IMR-90 (cell line): ENCODE measurements around the gene ERMP1. TPM values are rescaled to one million over a fixed set of nuclear protein-coding genes. Genes with fewer than 3 reads are reported as not detected.

Source experiments
- ATAC-seq: fragments of 200-7000 bp; cut with Tn5 transposase; 2 replicates; pipeline ENCODE4 v1.9.1; 2020; ENCODE audit warnings: low read depth, mild to moderate bottlenecking, moderate library complexity
- BruUV-seq: library from RNA; stranded (reverse); fragments of 400-500 nt; replicated peaks from 2 replicates; lab custom pipeline; 2021; lab: Mats Ljungman, UMichigan
- CTCF ChIA-PET: fragments of 300-600 bp; formaldehyde crosslinking; extraction: SDS; loops from one replicate; lab custom pipeline; 2021; ENCODE audit warnings: antibody characterized with exemption; lab: Yijun Ruan, JAX
- POLR2A ChIA-PET: fragments of 300-600 bp; sonication (Branson Sonifier 250); formaldehyde crosslinking; loops from one replicate; lab custom pipeline; 2022; ENCODE audit warnings: antibody characterized with exemption; ENCODE audit not compliant: unreplicated experiment; lab: Charles Lee
- DNase-seq: peaks from one replicate; pipeline ENCODE4 v3.0.0; 2013
- H2AFZ ChIP-seq: replicated peaks from 2 replicates; pipeline ENCODE3; 2013; ENCODE audit warnings: low read length, mild to moderate bottlenecking; ENCODE audit not compliant: poor library complexity
- H2AK5ac ChIP-seq: 2 replicates; pipeline ENCODE4 v1.6.1; 2013; ENCODE audit warnings: low read depth, low read length, inconsistent platforms
- H2AK9ac ChIP-seq: replicated peaks from 2 replicates; pipeline ENCODE3; 2013; ENCODE audit warnings: mild to moderate bottlenecking, low read depth, low read length, moderate library complexity; ENCODE audit not compliant: poor library complexity
- H2BK120ac ChIP-seq: 2 replicates; pipeline ENCODE4 v1.6.1; 2013; ENCODE audit warnings: low read depth, low read length, inconsistent platforms
- H2BK15ac ChIP-seq: 3 replicates; pipeline ENCODE4 v1.6.1; 2013; ENCODE audit warnings: low read depth, low read length, inconsistent platforms
- H2BK20ac ChIP-seq: 2 replicates; pipeline ENCODE4 v1.6.1; 2013; ENCODE audit warnings: low read depth, mild to moderate bottlenecking, inconsistent platforms, low read length, moderate library complexity
- H2BK5ac ChIP-seq: 2 replicates; pipeline ENCODE4 v1.6.1; 2013; ENCODE audit warnings: mild to moderate bottlenecking, low read depth, low read length, inconsistent platforms; ENCODE audit not compliant: poor library complexity, severe bottlenecking
- H3K14ac ChIP-seq: replicated peaks from 2 replicates; pipeline ENCODE4 v1.6.1; 2013; ENCODE audit warnings: low read depth, low read length, inconsistent platforms
- H3K18ac ChIP-seq: 2 replicates; pipeline ENCODE4 v1.6.1; 2013; ENCODE audit warnings: low read depth, low read length, control low read depth
- H3K23ac ChIP-seq: 2 replicates; pipeline ENCODE4 v1.6.1; 2013; ENCODE audit warnings: low read depth, low read length, inconsistent platforms
- H3K27ac ChIP-seq: 2 replicates; pipeline ENCODE4 v1.5.1; 2013; ENCODE audit warnings: mild to moderate bottlenecking, control low read depth, low read length; ENCODE audit not compliant: insufficient read depth
- H3K27me3 ChIP-seq: 2 replicates; pipeline ENCODE4 v1.6.1; 2013; ENCODE audit warnings: low read length; ENCODE audit not compliant: control insufficient read depth, insufficient read depth
- H3K36me3 ChIP-seq: 2 replicates; pipeline ENCODE4 v1.6.1; 2013; ENCODE audit warnings: low read length, mixed read lengths; ENCODE audit not compliant: control insufficient read depth, insufficient read depth
- H3K4ac ChIP-seq: 2 replicates; pipeline ENCODE4 v1.6.1; 2013; ENCODE audit warnings: low read depth, low read length, inconsistent platforms
- H3K4me1 ChIP-seq: 2 replicates; pipeline ENCODE4 v1.6.1; 2013; ENCODE audit warnings: low read length, mixed read lengths; ENCODE audit not compliant: control insufficient read depth, insufficient read depth
- H3K4me2 ChIP-seq: 2 replicates; pipeline ENCODE4 v1.6.1; 2013; ENCODE audit warnings: low read depth, mild to moderate bottlenecking, control low read depth, low read length, moderate library complexity
- H3K4me3 ChIP-seq: 2 replicates; pipeline ENCODE4 v1.5.1; 2013; ENCODE audit warnings: low read depth, mild to moderate bottlenecking, control low read depth, low read length, moderate library complexity; ENCODE audit not compliant: insufficient read depth
- H3K56ac ChIP-seq: 2 replicates; pipeline ENCODE4 v1.6.1; 2013; ENCODE audit warnings: low read length, inconsistent platforms; ENCODE audit not compliant: insufficient read depth; ENCODE audit errors: extremely low read depth
- H3K79me1 ChIP-seq, 2 experiments: 2 replicates each; pipeline ENCODE4 v1.6.1; 2013; ENCODE audit warnings: low read length in 2 of 2, inconsistent platforms in 1 of 2, low read depth in 1 of 2
- H3K9ac ChIP-seq: 2 replicates; pipeline ENCODE4 v1.6.1; 2013; ENCODE audit warnings: low read depth, low read length, control low read depth
- H3K9me1 ChIP-seq: 2 replicates; pipeline ENCODE4 v1.6.1; 2013; ENCODE audit warnings: low read length, inconsistent platforms; ENCODE audit not compliant: insufficient read depth
- H3K9me3 ChIP-seq: 2 replicates; pipeline ENCODE4 v1.6.1; 2013; ENCODE audit warnings: low read length; ENCODE audit not compliant: control insufficient read depth, insufficient read depth
- H4K20me1 ChIP-seq: 2 replicates; pipeline ENCODE4 v1.6.1; 2013; ENCODE audit warnings: low read length, inconsistent platforms; ENCODE audit not compliant: insufficient read depth
- H4K5ac ChIP-seq: 2 replicates; pipeline ENCODE4 v1.6.1; 2013; ENCODE audit warnings: mild to moderate bottlenecking, low read depth, low read length, control low read depth
- H4K8ac ChIP-seq, 2 experiments: 2 replicates each; pipeline ENCODE4 v1.6.1; 2013; ENCODE audit warnings: low read depth in 2 of 2, low read length in 2 of 2, control low read depth in 1 of 2, inconsistent platforms in 1 of 2
- H4K91ac ChIP-seq: 2 replicates; pipeline ENCODE4 v1.6.1; 2013; ENCODE audit warnings: low read depth, low read length, inconsistent platforms; ENCODE audit not compliant: insufficient read depth
- BHLHE40 ChIP-seq: fragments of 150-350 bp; IDR thresholded peaks from 2 replicates; pipeline ENCODE4 v1.6.1; 2016; ENCODE audit warnings: mild to moderate bottlenecking, low read depth, low read length
- CEBPB ChIP-seq: IDR thresholded peaks from 2 replicates; pipeline ENCODE4 v1.6.1; 2012; ENCODE audit warnings: low read depth, low read length, improper control_type of control experiment
- CHD1 ChIP-seq: IDR thresholded peaks from 2 replicates; pipeline ENCODE4 v1.6.1; 2012; ENCODE audit warnings: low read depth, low read length, improper control_type of control experiment
- CTCF ChIP-seq: conservative IDR thresholded peaks from 2 replicates; pipeline ENCODE4 v1.5.1; 2012; ENCODE audit warnings: mild to moderate bottlenecking, low read depth, low read length, improper control_type of control experiment
- ELK1 ChIP-seq: fragments of 150-350 bp; IDR thresholded peaks from 2 replicates; pipeline ENCODE4 v1.6.1; 2016; ENCODE audit warnings: low read depth, mild to moderate bottlenecking, low read length, moderate library complexity, borderline replicate concordance
- FOS ChIP-seq: fragments of 150-350 bp; IDR thresholded peaks from 2 replicates; pipeline ENCODE4 v1.6.1; 2016; ENCODE audit warnings: low read depth, low read length
- MAFK ChIP-seq: IDR thresholded peaks from 2 replicates; pipeline ENCODE4 v1.6.1; 2012; ENCODE audit warnings: low read depth, low read length, improper control_type of control experiment
- MAZ ChIP-seq: IDR thresholded peaks from 2 replicates; pipeline ENCODE4 v1.6.1; 2012; ENCODE audit warnings: low read depth, mild to moderate bottlenecking, low read length, improper control_type of control experiment, moderate library complexity, borderline replicate concordance
- MXI1 ChIP-seq: IDR thresholded peaks from 2 replicates; pipeline ENCODE4 v1.6.1; 2012; ENCODE audit warnings: low read depth, mild to moderate bottlenecking, low read length, moderate library complexity, borderline replicate concordance
- NFE2L2 ChIP-seq: fragments of 150-350 bp; IDR thresholded peaks from 2 replicates; pipeline ENCODE4 v1.6.1; 2016; ENCODE audit warnings: low read depth, mild to moderate bottlenecking, low read length
- POLR2A ChIP-seq: IDR thresholded peaks from 2 replicates; pipeline ENCODE4 v1.6.1; 2012; ENCODE audit warnings: mild to moderate bottlenecking, low read depth, low read length
- RAD21 ChIP-seq: IDR thresholded peaks from 2 replicates; pipeline ENCODE4 v1.6.1; 2012; ENCODE audit warnings: low read length, improper control_type of control experiment
- RCOR1 ChIP-seq: IDR thresholded peaks from 2 replicates; pipeline ENCODE4 v1.6.1; 2012; ENCODE audit warnings: mild to moderate bottlenecking, low read length, improper control_type of control experiment; ENCODE audit not compliant: insufficient replicate concordance
- RFX5 ChIP-seq: IDR thresholded peaks from 2 replicates; pipeline ENCODE4 v1.8.0; 2012; ENCODE audit warnings: low read depth, mild to moderate bottlenecking, low read length, moderate library complexity
- SMC3 ChIP-seq: fragments of 150-350 bp; IDR thresholded peaks from 2 replicates; pipeline ENCODE4 v1.6.1; 2016; ENCODE audit warnings: low read depth, mild to moderate bottlenecking, antibody characterized with exemption, low read length, moderate library complexity
- USF2 ChIP-seq: fragments of 150-350 bp; IDR thresholded peaks from 2 replicates; pipeline ENCODE4 v1.6.1; 2017; ENCODE audit warnings: mild to moderate bottlenecking, antibody characterized with exemption, low read length, low read depth
- WGBS, 2 experiments: methylation state at CpG; one replicate each; pipeline versions ENCODE4 v1.1.5 to v1.1.7; 2013; ENCODE audit warnings: missing lambda C conversion rate in 2 of 2; ENCODE audit not compliant: insufficient read length in 1 of 2; ENCODE audit errors: extremely low coverage in 2 of 2; 5-methylcytosine and 5-hydroxymethylcytosine counted together
- dilution Hi-C: fragments of 300-500 bp; cut with HindIII; formaldehyde crosslinking; loops from one replicate; pipeline ENCODE4 v1.14.3; 2018; ENCODE audit warnings: low sequenced_read_pairs; ENCODE audit not compliant: unreplicated experiment
- in situ Hi-C: fragments of 300-500 bp; cut with MboI; formaldehyde crosslinking; loops from 3 replicates; pipeline ENCODE4 v1.14.3; 2019; ENCODE audit warnings: low sequenced_read_pairs, inconsistent platforms, mixed read lengths
- intact Hi-C: fragments of 100-400 bp; cut with micrococcal nuclease; formaldehyde crosslinking; loops from 2 replicates; pipeline ENCODE4 v1.10.0; 2022
- polyA plus RNA-seq, 3 experiments: library from polyadenylated mRNA; depleted of rRNA; stranded (reverse); fragments of >200 nt; gene quantifications; 2 replicates each; pipeline ENCODE4 v1.2.3, GENCODE V29; 2012; ENCODE audit warnings: low replicate concordance in 1 of 3
- total RNA-seq: library from RNA; depleted of rRNA; stranded (reverse); fragments of >200 nt; gene quantifications from 2 replicates; pipeline ENCODE4 v1.2.3, GENCODE V29; 2012

ERMP1 gene
- total and polyA plus RNA-seq, 2 of the 4 experiments (the other 2 are of a cell fraction) = 2.2 to 4.7 TPM

- no peak overlapping the region for H2BK20ac ChIP-seq
- in situ Hi-C loops (no loop called here), dilution Hi-C loops (no loop called here), intact Hi-C loops (no loop called here)
- H4K5ac ChIP-seq = no peak overlapping the region
- peaks cover 28% of the 10 kb centered on the region for H3K36me3 ChIP-seq
- no peak overlapping the region for H3K4ac ChIP-seq
- no peak overlapping the region for H2AK9ac ChIP-seq
- H4K8ac ChIP-seq = no peak overlapping the region
- peaks cover 5% of the 10 kb centered on the region; the same call in 1 of the 2 replicates for H4K20me1 ChIP-seq
- no peak overlapping the region for H3K14ac ChIP-seq
- no peaks in the 10 kb centered on the region for H3K9me3 ChIP-seq
- no peak overlapping the region for H3K9ac ChIP-seq
- CTCF ChIA-PET = interaction anchor here (1.2 kb wide), 1 partner anchor 14 kb away, joined by 3 read pairs; no protein-coding TSS in a partner anchor
- no peak overlapping the region for H3K23ac ChIP-seq
- POLR2A ChIA-PET = no interaction called here
- H3K9me1 ChIP-seq = peaks cover 4% of the 10 kb centered on the region; the same call in 1 of the 2 replicates
- H2BK5ac ChIP-seq = peak overlapping the region; percentile 38
- H3K27ac ChIP-seq = no peak overlapping the region
- 100% methylated on average over 1 of the region's 2 CpGs; no CpG with 5 or more reads in 1 of the 2 experiments for WGBS, 2 experiments
- no peaks in the 10 kb centered on the region for H3K4me1 ChIP-seq
- DNase-seq (no peak), ATAC-seq (no peak)
- H3K4me3 ChIP-seq = no peak overlapping the region
- TF ChIP-seq RFX5 (no peak), CHD1 (no peak), CTCF (no peak), MXI1 (no peak), RAD21 (no peak), MAZ (no peak), USF2 (no peak), NFE2L2 (no peak), POLR2A (no peak), RCOR1 (no peak), MAFK (no peak), CEBPB (no peak), BHLHE40 (no peak), ELK1 (no peak), SMC3 (no peak), FOS (no peak)
- no peak overlapping the region for H2AK5ac ChIP-seq
- H2AFZ ChIP-seq = no peak overlapping the region
- peaks cover 13 to 18% of the 10 kb centered on the region in 2 experiments for H3K79me1 ChIP-seq
- BruUV-seq = no TSS peak
- H3K27me3 ChIP-seq = no peaks in the 10 kb centered on the region
- H3K18ac ChIP-seq = no peak overlapping the region
- H2BK15ac ChIP-seq = no peak overlapping the region
- no peak overlapping the region for H3K4me2 ChIP-seq
- no peak overlapping the region for H3K56ac ChIP-seq
- no peak overlapping the region for H4K91ac ChIP-seq
- H2BK120ac ChIP-seq = no peak overlapping the region
These were observed 97.8 kb downstream of the ERMP1 start for GRCh38 chr9:5735072-5735471.
